Activated T-helper 1 cell treated with anti-CD3 and anti-CD28 coated beads, Interleukin-12 subunit alpha, Interleukin-12 subunit beta, Interleukin-2, Interleukin-4 antibody, amounts not matched to agents 30 ng/mL and 10 ng/mL and 1 ng/mL, durations not matched to agents 14 hours and 24 hours and 36 hours (primary cell): ENCODE results near the gene KDM1A. TPM values are rescaled to one million over a fixed set of nuclear protein-coding genes. Genes with fewer than 3 reads are reported as not detected.

Source experiments
- DNase-seq: peaks from one replicate; pipeline ENCODE4 v3.0.0; 2021; ENCODE audit warnings: low spot score
- H3K27ac Mint-ChIP-seq: one replicate; pipeline ENCODE4 v1.8.0; 2021; ENCODE audit warnings: mild to moderate bottlenecking, mixed read lengths
- H3K27me3 Mint-ChIP-seq: one replicate; pipeline ENCODE4 v1.8.0; 2022; ENCODE audit warnings: mild to moderate bottlenecking, moderate library complexity, mixed read lengths; ENCODE audit not compliant: insufficient read depth
- H3K36me3 Mint-ChIP-seq: one replicate; pipeline ENCODE4 v1.8.0; 2021; ENCODE audit warnings: low read depth, mixed read lengths
- H3K4me1 Mint-ChIP-seq: one replicate; pipeline ENCODE4 v1.8.0; 2021; ENCODE audit warnings: low read depth, mixed read lengths
- H3K4me3 Mint-ChIP-seq: one replicate; pipeline ENCODE4 v1.8.0; 2021; ENCODE audit warnings: mild to moderate bottlenecking, moderate library complexity, mixed read lengths
- H3K9me3 Mint-ChIP-seq: one replicate; pipeline ENCODE4 v1.8.0; 2021; ENCODE audit warnings: mixed read lengths
- intact Hi-C: fragments of 100-400 bp; cut with micrococcal nuclease; formaldehyde crosslinking; loops from one replicate; pipeline ENCODE4 v1.15.1; 2024
- total RNA-seq: library from RNA; stranded (reverse); gene quantifications from 2 replicates; pipeline ENCODE4 v1.2.3, GENCODE V29; 2022

KDM1A gene
- total RNA-seq, 1 donor from 2014 or later = 80.8 TPM

- intact Hi-C loops = no loop called here
- no peak overlapping the region for H3K27ac Mint-ChIP-seq
Observed at GRCh38 chr1:23085696-23086095, 66.4 kb downstream of the KDM1A start.

GRCh38 chr1:23088027-23088426, 68.8 kb downstream of the KDM1A start:
- no peaks in the 10 kb centered on the region for H3K9me3 Mint-ChIP-seq
- no peak for DNase-seq
- no peak overlapping the region for H3K27ac Mint-ChIP-seq
- H3K27me3 Mint-ChIP-seq = no peaks in the 10 kb centered on the region
- no peaks in the 10 kb centered on the region for H3K4me1 Mint-ChIP-seq
- intact Hi-C loops = no loop called here
- peaks cover 35% of the 10 kb centered on the region for H3K36me3 Mint-ChIP-seq
- no peak overlapping the region for H3K4me3 Mint-ChIP-seq

More at GRCh38 chr1:23085696-23086095, 66.4 kb downstream of the KDM1A start:
- no peak for DNase-seq
- H3K9me3 Mint-ChIP-seq = no peaks in the 10 kb centered on the region
- no peak overlapping the region for H3K4me3 Mint-ChIP-seq
- peaks cover 56% of the 10 kb centered on the region for H3K36me3 Mint-ChIP-seq
- H3K27me3 Mint-ChIP-seq = no peaks in the 10 kb centered on the region
- H3K4me1 Mint-ChIP-seq = no peaks in the 10 kb centered on the region

GRCh38 chr1:23090056-23090455, 70.8 kb downstream of the KDM1A start:
- Mint-ChIP-seq H3K4me3 (no peak overlapping the region), H3K4me1 (no peaks in the 10 kb centered on the region), H3K27me3 (no peaks in the 10 kb centered on the region), H3K9me3 (no peaks in the 10 kb centered on the region), H3K27ac (no peak overlapping the region), H3K36me3 (peaks cover 31% of the 10 kb centered on the region)
- intact Hi-C loops = no loop called here
- no peak for DNase-seq

- Mint-ChIP-seq H3K36me3 (peaks cover 25% of the 10 kb centered on the region), H3K27ac (no peak overlapping the region), H3K9me3 (no peaks in the 10 kb centered on the region), H3K27me3 (no peaks in the 10 kb centered on the region), H3K4me3 (no peak overlapping the region), H3K4me1 (no peaks in the 10 kb centered on the region)
- DNase-seq = no peak
- intact Hi-C loops = no loop called here
Observed at GRCh38 chr1:23091545-23091944, 72.3 kb downstream of the KDM1A start.

- Mint-ChIP-seq H3K9me3 (no peaks in the 10 kb centered on the region), H3K4me3 (no peak overlapping the region), H3K27me3 (no peaks in the 10 kb centered on the region), H3K36me3 (peaks cover 20% of the 10 kb centered on the region), H3K4me1 (no peaks in the 10 kb centered on the region), H3K27ac (no peak overlapping the region)
- DNase-seq = no peak
- intact Hi-C loops = no loop called here
Observed at GRCh38 chr1:23092447-23092846, 73.2 kb downstream of the KDM1A start.

GRCh38 chr1:23097316-23097715, 78.0 kb downstream of the KDM1A start:
- H3K4me1 Mint-ChIP-seq = peaks cover 39% of the 10 kb centered on the region
- no peak for DNase-seq
- H3K27me3 Mint-ChIP-seq = no peaks in the 10 kb centered on the region
- no peak overlapping the region for H3K27ac Mint-ChIP-seq
- H3K4me3 Mint-ChIP-seq = no peak overlapping the region
- H3K9me3 Mint-ChIP-seq = no peaks in the 10 kb centered on the region
- H3K36me3 Mint-ChIP-seq = peaks cover 11% of the 10 kb centered on the region
- intact Hi-C loops = loop anchor here (5.0 kb wide), 1 partner anchor 180 kb away; no protein-coding TSS in a partner anchor

GRCh38 chr1:23098463-23099170, 79.3 kb downstream of the KDM1A start:
- intact Hi-C loops = loop anchor here (1.0 to 5.0 kb wide), 5 partner anchors 70 to 306 kb away; partner anchors contain the start of gene LUZP1
- DNase-seq = peak; percentile 49
- Mint-ChIP-seq H3K27ac (peak overlapping the region; percentile 5), H3K27me3 (no peaks in the 10 kb centered on the region), H3K9me3 (no peaks in the 10 kb centered on the region), H3K36me3 (peaks cover 7% of the 10 kb centered on the region), H3K4me1 (peaks cover 48% of the 10 kb centered on the region), H3K4me3 (no peak overlapping the region)

- intact Hi-C loops = loop anchor here (5.0 kb wide), 1 partner anchor 178 kb away; no protein-coding TSS in a partner anchor
- Mint-ChIP-seq H3K4me1 (peaks cover 49% of the 10 kb centered on the region), H3K27ac (no peak overlapping the region), H3K9me3 (no peaks in the 10 kb centered on the region), H3K4me3 (no peak overlapping the region), H3K27me3 (no peaks in the 10 kb centered on the region), H3K36me3 (peaks cover 3% of the 10 kb centered on the region)
- DNase-seq = no peak
Observed at GRCh38 chr1:23099171-23099536, 79.9 kb downstream of the KDM1A start.

GRCh38 chr1:23100074-23100748, 80.9 kb downstream of the KDM1A start:
- peak overlapping the region; percentile 79 for H3K27ac Mint-ChIP-seq
- peaks cover 49% of the 10 kb centered on the region for H3K4me1 Mint-ChIP-seq
- peak; percentile 47 for DNase-seq
- H3K9me3 Mint-ChIP-seq = no peaks in the 10 kb centered on the region
- H3K36me3 Mint-ChIP-seq = peaks cover 5% of the 10 kb centered on the region
- no peaks in the 10 kb centered on the region for H3K27me3 Mint-ChIP-seq
- intact Hi-C loops = loop anchor here (2.0 kb wide), 1 partner anchor 19 kb away; no protein-coding TSS in a partner anchor
- H3K4me3 Mint-ChIP-seq = peak overlapping the region; percentile 38

- H3K27me3 Mint-ChIP-seq = no peaks in the 10 kb centered on the region
- peak overlapping the region; percentile 4 for H3K27ac Mint-ChIP-seq
- H3K9me3 Mint-ChIP-seq = no peaks in the 10 kb centered on the region
- intact Hi-C loops = loop anchor here (2.0 kb wide), 1 partner anchor 18 kb away; no protein-coding TSS in a partner anchor
- no peak overlapping the region for H3K4me3 Mint-ChIP-seq
- H3K36me3 Mint-ChIP-seq = peaks cover 5% of the 10 kb centered on the region
- no peak for DNase-seq
- H3K4me1 Mint-ChIP-seq = peaks cover 49% of the 10 kb centered on the region
Observed at GRCh38 chr1:23101101-23101827, 82.0 kb downstream of the KDM1A start.

- H3K9me3 Mint-ChIP-seq = no peaks in the 10 kb centered on the region
- no peak for DNase-seq
- peaks cover 49% of the 10 kb centered on the region for H3K4me1 Mint-ChIP-seq
- intact Hi-C loops = loop anchor here (2.0 kb wide), 2 partner anchors 17 to 83 kb away; partner anchors contain the start of gene KDM1A
- H3K27ac Mint-ChIP-seq = peak overlapping the region; percentile 4
- H3K27me3 Mint-ChIP-seq = no peaks in the 10 kb centered on the region
- no peak overlapping the region for H3K4me3 Mint-ChIP-seq
- peaks cover 8% of the 10 kb centered on the region for H3K36me3 Mint-ChIP-seq
Observed at GRCh38 chr1:23101887-23102286, 82.6 kb downstream of the KDM1A start.

- Mint-ChIP-seq H3K27me3 (no peaks in the 10 kb centered on the region), H3K9me3 (no peaks in the 10 kb centered on the region), H3K27ac (no peak overlapping the region), H3K4me3 (no peak overlapping the region), H3K36me3 (peaks cover 10% of the 10 kb centered on the region), H3K4me1 (peaks cover 49% of the 10 kb centered on the region)
- DNase-seq = no peak
- intact Hi-C loops = loop anchor here (2.0 kb wide), 1 partner anchor 83 kb away; the partner anchor contains the start of gene KDM1A
Observed at GRCh38 chr1:23102289-23102688, 83.0 kb downstream of the KDM1A start.
